Sigmoid colon (tissue), 7 donors: Measurements from ENCODE around the gene TMED10. TPM values are rescaled to one million over a fixed set of nuclear protein-coding genes. Genes with fewer than 3 reads are reported as not detected.

Experiments
- DNase-seq: peaks from one replicate; pipeline ENCODE4 v3.0.0-alpha.2; 2019
- H3K27ac ChIP-seq, 4 donors: fragments of 200-600 bp; sonication (generic); one replicate each; pipeline ENCODE4 v1.5.1; 2016 to 2019; ENCODE audit warnings: mild to moderate bottlenecking in 1 of 4
- H3K27me3 ChIP-seq, 3 donors: fragments of 200-600 bp; sonication (generic); one replicate each; pipeline ENCODE4 v1.5.1; 2019; ENCODE audit warnings: mild to moderate bottlenecking in 1 of 3
- H3K36me3 ChIP-seq, 4 donors: fragments of 200-600 bp; sonication (generic); one replicate each; pipeline ENCODE4 v1.5.1; 2016 to 2019
- H3K4me1 ChIP-seq, 4 donors: fragments of 200-600 bp; sonication (generic); one replicate each; pipeline ENCODE4 v1.5.1; 2017 to 2019
- H3K4me3 ChIP-seq, 4 donors: fragments of 200-600 bp; sonication (generic); one replicate each; pipeline ENCODE4 v1.5.1; 2017 to 2019; ENCODE audit warnings: mild to moderate bottlenecking in 2 of 4, moderate library complexity in 1 of 4
- H3K9me3 ChIP-seq, 4 donors: fragments of 200-600 bp in 3 of 4; sonication (generic) in 3 of 4; one replicate each; pipeline versions ENCODE4 v1.5.1 to v1.6.1; 2013 to 2019
- CTCF ChIP-seq, 4 experiments: fragments of 450-650 bp in 3 of 4; fragments of 200-600 bp in 1 of 4; IDR thresholded peaks; one replicate each; pipeline ENCODE4 v1.5.1; 2016 to 2019; ENCODE audit warnings: antibody characterized with exemption in 4 of 4, mild to moderate bottlenecking in 3 of 4, moderate library complexity in 2 of 4
- EP300 ChIP-seq, 4 donors: sonication (generic); formaldehyde crosslinking; IDR thresholded peaks; one replicate each; pipeline ENCODE4 v1.6.1; 2017; ENCODE audit warnings: antibody characterized with exemption in 4 of 4
- POLR2A ChIP-seq, 2 donors: fragments of 450-650 bp; IDR thresholded peaks; one replicate each; pipeline ENCODE4 v1.6.1; 2016; ENCODE audit warnings: antibody characterized with exemption in 2 of 2, mild to moderate bottlenecking in 2 of 2, moderate library complexity in 2 of 2
- POLR2AphosphoS5 ChIP-seq, 4 donors: sonication (generic); formaldehyde crosslinking; IDR thresholded peaks; one replicate each; pipeline ENCODE4 v1.6.1; 2017; ENCODE audit warnings: antibody characterized with exemption in 4 of 4
- WGBS, 2 donors: extraction: QIAGEN DNeasy Blood & Tissue Kit; methylation state at CpG; one replicate each; pipeline ENCODE4 v1.1.7; 2013; 5-methylcytosine and 5-hydroxymethylcytosine counted together
- intact Hi-C: fragments of 100-400 bp; cut with DNase I; formaldehyde crosslinking; loops from one replicate; pipeline ENCODE4 v1.15.1; 2023
- polyA plus RNA-seq, 3 donors: library from polyadenylated mRNA; stranded (reverse); fragments of 200-250 nt; gene quantifications; one replicate each; pipeline ENCODE4 v1.2.3, GENCODE V29; 2013
- total RNA-seq, 4 donors: library from RNA; depleted of rRNA; stranded (reverse); fragments of >200 nt; gene quantifications; one replicate each; pipeline ENCODE4 v1.1.0, GENCODE V29; 2016
- donor health status: healthy with polysubstance abuse.
- donor health status: Bipolar disorder and iron deficiency.
- donor health status: healthy.

TMED10 gene
- total and polyA plus RNA-seq, 7 donors: 38.4 to 236 (median 163) TPM

- no peaks in the 10 kb centered on the region for H3K36me3 ChIP-seq
- WGBS, 2 donors: 70 to 84% methylated on average over 9 of the region's 9 CpGs
- TF ChIP-seq EP300 (IDR thresholded peaks at IDR 0.05): no peak
Observed at GRCh38 chr14:75220156-75220555, 43.7 kb upstream of the TMED10 start.

GRCh38 chr14:75217508-75218206, 41.2 kb upstream of the TMED10 start:
- Histone ChIP-seq H3K9me3 (no peaks in the 10 kb centered on the region), H3K27ac (no peak overlapping the region), H3K27me3 (no peaks in the 10 kb centered on the region), H3K4me3 (no peak overlapping the region), H3K4me1 (no peaks in the 10 kb centered on the region), H3K36me3 (no peaks in the 10 kb centered on the region)
- intact Hi-C loops: no loop called here
- WGBS, 2 donors: 86 to 92% methylated on average over 4 of the region's 4 CpGs
- no peak for TF ChIP-seq EP300 (IDR thresholded peaks at IDR 0.05)
- no peak for TF ChIP-seq CTCF (IDR thresholded peaks at IDR 0.05)
- TF ChIP-seq POLR2A (IDR thresholded peaks at IDR 0.05): no peak
- no peak for TF ChIP-seq POLR2AphosphoS5 (IDR thresholded peaks at IDR 0.05)
- no peak for DNase-seq

More at GRCh38 chr14:75220156-75220555, 43.7 kb upstream of the TMED10 start:
- no peak overlapping the region for H3K27ac ChIP-seq
- H3K9me3 ChIP-seq: no peaks in the 10 kb centered on the region
- intact Hi-C loops: no loop called here
- no peaks in the 10 kb centered on the region for H3K4me1 ChIP-seq
- no peak overlapping the region for H3K4me3 ChIP-seq
- no peaks in the 10 kb centered on the region for H3K27me3 ChIP-seq
- no peak for DNase-seq

GRCh38 chr14:75216427-75217006, 40.1 kb upstream of the TMED10 start:
- Histone ChIP-seq H3K36me3 (no peaks in the 10 kb centered on the region), H3K9me3 (no peaks in the 10 kb centered on the region), H3K27me3 (no peaks in the 10 kb centered on the region), H3K4me3 (no peak overlapping the region), H3K27ac (no peak overlapping the region), H3K4me1 (no peaks in the 10 kb centered on the region)
- intact Hi-C loops: no loop called here
- DNase-seq: no peak
- TF ChIP-seq EP300 (IDR thresholded peaks at IDR 0.05) (no peak), POLR2AphosphoS5 (IDR thresholded peaks at IDR 0.05) (no peak), POLR2A (IDR thresholded peaks at IDR 0.05) (no peak), CTCF (IDR thresholded peaks at IDR 0.05) (no peak)
- 87 to 90% methylated on average over 6 of the region's 6 CpGs for WGBS, 2 donors

- H3K27me3 ChIP-seq: no peaks in the 10 kb centered on the region
- H3K36me3 ChIP-seq: no peaks in the 10 kb centered on the region
- intact Hi-C loops: no loop called here
- no peaks in the 10 kb centered on the region for H3K9me3 ChIP-seq
- DNase-seq: no peak
- H3K4me3 ChIP-seq: no peak overlapping the region
- no peak overlapping the region for H3K27ac ChIP-seq
- TF ChIP-seq POLR2AphosphoS5 (IDR thresholded peaks at IDR 0.05) (no peak), EP300 (IDR thresholded peaks at IDR 0.05) (no peak), POLR2A (IDR thresholded peaks at IDR 0.05) (no peak), CTCF (IDR thresholded peaks at IDR 0.05) (no peak)
- WGBS, 2 donors: 86 to 93% methylated on average over 6 of the region's 6 CpGs
- H3K4me1 ChIP-seq: no peaks in the 10 kb centered on the region
Observed at GRCh38 chr14:75215520-75215919, 39.1 kb upstream of the TMED10 start.

- Histone ChIP-seq H3K4me1 (no peaks in the 10 kb centered on the region), H3K36me3 (no peaks in the 10 kb centered on the region), H3K27ac (no peak overlapping the region), H3K4me3 (no peak overlapping the region), H3K27me3 (no peaks in the 10 kb centered on the region), H3K9me3 (no peaks in the 10 kb centered on the region)
- WGBS, 2 donors: 88 to 95% methylated on average over 5 of the region's 5 CpGs
- no peak for TF ChIP-seq POLR2AphosphoS5 (IDR thresholded peaks at IDR 0.05)
- TF ChIP-seq POLR2A (IDR thresholded peaks at IDR 0.05): no peak
- TF ChIP-seq EP300 (IDR thresholded peaks at IDR 0.05): no peak
- TF ChIP-seq CTCF (IDR thresholded peaks at IDR 0.05): no peak
- intact Hi-C loops: no loop called here
- DNase-seq: no peak
Observed at GRCh38 chr14:75214558-75214957, 38.1 kb upstream of the TMED10 start.
